ENCODE results near the gene ZNF324B.
"Not testable (repeated sequence)": the region's sequence is repeated elsewhere in the genome, so short reads cannot be mapped to it uniquely, and the experiment has no call there.

ZNF324B gene

DNA sequence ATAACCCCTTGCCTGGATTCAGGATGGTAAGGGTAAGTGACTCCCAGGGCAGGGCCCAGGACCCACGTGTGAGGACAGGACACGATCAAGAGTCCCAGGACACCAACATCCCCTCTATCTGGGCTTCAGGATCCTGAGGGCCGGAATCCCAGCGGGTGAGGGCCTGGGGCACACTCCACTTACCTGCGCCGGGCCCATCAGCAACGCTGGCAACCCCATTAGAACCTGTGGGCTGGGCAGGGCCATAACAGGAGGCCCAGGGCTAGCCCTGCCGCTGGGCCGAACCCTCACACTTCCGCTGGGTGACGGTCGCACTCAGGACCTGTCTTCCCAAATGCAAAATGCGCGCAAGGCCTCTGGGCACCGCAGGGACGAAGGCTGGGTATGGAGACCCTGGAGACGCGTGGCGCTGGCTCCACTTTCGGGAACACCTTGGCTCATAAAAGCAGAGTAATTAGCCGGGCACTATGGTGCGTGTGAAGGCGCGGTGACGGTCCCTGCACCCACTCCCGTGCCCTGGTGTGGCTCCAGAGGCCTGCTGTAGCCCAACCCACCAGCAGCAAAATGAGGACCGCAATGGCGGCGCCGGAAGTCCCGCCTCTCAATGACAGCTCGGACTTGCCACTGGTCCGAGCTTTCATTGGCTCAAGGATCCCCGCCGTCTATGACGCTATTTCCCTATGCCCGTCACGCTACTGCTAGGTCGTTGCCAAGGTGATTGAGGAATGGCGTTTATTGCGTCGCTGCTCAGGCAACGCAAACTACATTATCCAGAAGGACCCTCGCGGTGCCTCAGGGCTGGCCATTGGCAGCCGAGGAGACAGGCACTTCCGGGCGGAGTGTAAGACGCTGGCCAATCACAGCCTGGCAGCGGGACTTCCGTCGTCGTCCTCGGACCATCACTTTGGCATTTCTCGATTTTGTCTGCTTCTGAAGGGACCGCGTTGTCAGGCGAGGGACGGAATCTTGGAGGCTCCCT, 11.6 kb upstream of the ZNF324B start, which contains the start of gene ZNF132:
ZNF132 (minus strand) TSS at position 578 of the 979 bp plus-strand sequence; CDS start at position 246, 332 bp downstream.
- H3K4me3 ChIP-seq (ENCODE audit: low read depth, low read length) = peak within 1 kb of the TSS; percentile 75
- no peak for TF ChIP-seq CTCF (IDR thresholded peaks at IDR 0.05; ENCODE audit: low read depth, low read length, missing control alignments)
- peak; percentile 99 for DNase-seq (ENCODE audit: low read depth)

DNA sequence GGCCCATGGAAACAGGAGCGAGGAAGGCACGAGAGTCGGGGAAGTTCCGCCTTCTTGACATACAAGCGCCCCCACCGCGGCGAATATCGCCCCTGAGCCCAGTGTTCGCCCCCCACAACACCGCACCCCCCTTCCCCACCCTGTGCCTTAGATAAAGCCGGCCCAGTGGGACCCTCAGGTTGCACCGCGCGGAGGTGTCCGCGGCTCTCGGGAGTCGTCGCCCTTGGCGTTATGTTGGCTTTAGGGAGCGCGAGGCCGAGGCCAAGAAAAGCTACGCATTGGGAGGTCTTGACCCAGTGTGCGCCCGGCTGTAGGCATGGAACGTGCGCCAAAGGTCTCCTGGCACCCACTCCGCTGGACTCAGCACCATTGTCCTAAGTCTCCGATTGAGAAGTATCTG, 10.9 kb upstream of the ZNF324B start:
- DNase-seq (ENCODE audit: low read depth) = no peak
- peak overlapping the region; percentile 75 for H3K4me3 ChIP-seq (ENCODE audit: low read depth, low read length)
- TF ChIP-seq CTCF (IDR thresholded peaks at IDR 0.05; ENCODE audit: low read depth, low read length, missing control alignments) = no peak

- not testable (repeated sequence) for H3K4me3 ChIP-seq (ENCODE audit: low read depth, low read length); DNase-seq (ENCODE audit: low read depth)
Observed at GRCh38 chr19:58442986-58443385, 8.4 kb upstream of the ZNF324B start.

GRCh38 chr19:58448860-58449259, 2.6 kb upstream of the ZNF324B start:
- DNase-seq (ENCODE audit: low read depth); H3K4me3 ChIP-seq (ENCODE audit: low read depth, low read length): not testable (repeated sequence)

DNA sequence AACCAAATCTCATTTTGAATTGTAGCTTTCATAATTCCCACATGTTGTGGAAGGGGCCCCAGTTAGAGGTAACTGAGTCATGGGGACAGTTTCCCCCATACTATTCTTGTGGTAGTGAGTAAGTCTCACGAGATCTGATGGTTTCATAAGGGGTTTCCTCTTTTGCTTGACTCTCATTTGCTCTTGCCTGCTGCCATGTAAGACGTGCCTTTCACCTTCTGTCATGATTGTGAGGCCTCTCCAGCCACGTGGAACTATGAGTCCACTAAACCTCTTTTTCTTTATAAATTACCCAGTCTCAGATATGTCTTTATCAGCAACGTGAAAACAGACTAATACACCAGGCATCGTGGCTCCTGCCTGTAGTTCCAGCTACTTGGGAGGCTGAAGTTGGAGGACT, 1.4 kb upstream of the ZNF324B start:
- H3K4me3 ChIP-seq (ENCODE audit: low read depth, low read length); DNase-seq (ENCODE audit: low read depth): not testable (repeated sequence)

- no peak for TF ChIP-seq CTCF (IDR thresholded peaks at IDR 0.05; ENCODE audit: low read depth, low read length, missing control alignments)
- DNase-seq (ENCODE audit: low read depth) = no peak
- peak overlapping the region; percentile 71 for H3K4me3 ChIP-seq (ENCODE audit: low read depth, low read length)
Observed at GRCh38 chr19:58450856-58451357, 515 bp upstream of the ZNF324B start.

DNA sequence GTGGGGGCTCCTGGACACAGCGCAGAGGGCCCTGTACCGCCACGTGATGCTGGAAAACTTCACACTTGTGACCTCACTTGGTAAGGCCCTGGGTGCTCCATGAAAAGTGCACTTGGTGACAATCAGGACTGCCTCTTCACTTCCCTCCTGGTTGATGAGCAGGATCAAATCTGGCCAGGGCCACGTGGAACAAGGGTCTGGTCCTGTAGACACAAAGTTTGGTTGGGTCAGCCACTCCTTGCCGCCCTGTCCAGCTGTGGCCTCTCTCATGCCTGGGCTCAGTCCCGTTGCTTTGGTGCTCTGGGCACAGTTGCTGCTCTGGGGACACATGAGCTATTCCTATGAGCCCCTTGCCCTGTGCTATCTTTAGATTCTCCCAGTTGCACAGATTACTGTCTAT, 2.3 kb downstream of the ZNF324B start:
- H3K4me3 ChIP-seq (ENCODE audit: low read depth, low read length) = no peak overlapping the region
- TF ChIP-seq CTCF (IDR thresholded peaks at IDR 0.05; ENCODE audit: low read depth, low read length, missing control alignments) = no peak
- DNase-seq (ENCODE audit: low read depth) = no peak

DNA sequence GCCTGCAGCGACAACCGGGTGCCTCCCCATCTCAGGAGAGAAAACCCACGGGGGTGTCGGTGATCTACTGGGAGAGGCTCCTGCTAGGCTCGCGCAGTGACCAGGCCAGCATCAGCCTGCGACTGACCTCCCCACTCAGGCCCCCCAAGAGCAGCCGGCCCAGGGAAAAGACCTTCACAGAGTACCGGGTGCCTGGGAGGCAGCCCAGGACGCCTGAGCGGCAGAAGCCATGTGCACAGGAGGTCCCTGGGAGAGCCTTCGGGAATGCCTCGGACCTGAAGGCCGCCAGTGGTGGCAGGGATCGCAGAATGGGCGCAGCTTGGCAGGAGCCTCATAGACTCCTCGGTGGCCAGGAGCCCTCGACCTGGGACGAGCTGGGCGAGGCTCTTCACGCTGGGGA, 3.9 kb downstream of the ZNF324B start:
- no peak for TF ChIP-seq CTCF (IDR thresholded peaks at IDR 0.05; ENCODE audit: low read depth, low read length, missing control alignments)
- H3K4me3 ChIP-seq (ENCODE audit: low read depth, low read length) = no peak overlapping the region
- no peak for DNase-seq (ENCODE audit: low read depth)
